ENCODE results near the gene CAPNS2. TPM values are rescaled to one million over a fixed set of nuclear protein-coding genes. Genes with fewer than 3 reads are reported as not detected.

Gene CAPNS2
- total and polyA plus RNA-seq, 2 of the 13 experiments (the other 11 are each of a cell fraction or from before 2014, with no cell fraction given) = 0.29 TPM; not detected in 1

- TF ChIP-seq ZNF318 (CRISPR knock-in tag; IDR thresholded peaks at IDR 0.05) (no peak), PHF21A (CRISPR knock-in tag; IDR thresholded peaks at IDR 0.05) (no peak), FOXJ3 (CRISPR knock-in tag; IDR thresholded peaks at IDR 0.05; ENCODE audit: borderline replicate concordance) (no peak)
These were observed 27.4 kb upstream of the CAPNS2 start (continued) for GRCh38 chr16:55539049-55539448.

GRCh38 chr16:55539488-55539887, 27.0 kb upstream of the CAPNS2 start:
- ATAC-seq (no peak), FAIRE-seq (no peak), DNase-seq (ENCODE audit: low spot score) (no peak)
- 74% methylated on average over 1 of the region's 1 CpG for WGBS (ENCODE audit: low lambda C conversion rate)
- no TSS peak for BruUV-seq (replicated peaks)
- Histone ChIP-seq H2AFZ (ENCODE audit: low read length) (no peak overlapping the region), H3K4me2 (ENCODE audit: low read depth, low read length) (no peak overlapping the region), H3K4me1 (ENCODE audit: insufficient read depth, low read length) (no peaks in the 10 kb centered on the region), H3K27me3 (ENCODE audit: control insufficient read depth in 1 of 2, insufficient read depth in 2 of 2, low read length in 2 of 2) (no peaks in the 10 kb centered on the region), H4K20me1 (ENCODE audit: insufficient read depth, low read length) (no peaks in the 10 kb centered on the region), H3K79me2 (ENCODE audit: insufficient read depth, low read length) (no peaks in the 10 kb centered on the region), H3K4me3 (replicated peaks in 1 of 3; ENCODE audit: insufficient read depth in 1 of 3, low read depth in 2 of 3, low read length in 3 of 3) (no peak overlapping the region), H3K9ac (ENCODE audit: insufficient read depth, low read depth, low read length) (no peak overlapping the region), H3K36me3 (replicated peaks in 1 of 2; ENCODE audit: control insufficient read depth in 1 of 2, insufficient read depth in 2 of 2, low read length in 2 of 2) (no peaks in the 10 kb centered on the region), H3K27ac (ENCODE audit: extremely low read length, insufficient read depth, low read length) (no peak overlapping the region), H3K9me3 (ENCODE audit: low read length) (no peaks in the 10 kb centered on the region)
- ChIA-PET CTCF (ENCODE audit: low intra/inter-chr PET ratio, low total read pairs) (interaction anchor here (8.1 kb wide), 1 partner anchor 74 kb away, joined by 130 read pairs; no protein-coding TSS in a partner anchor), POLR2A (no interaction called here)
- in situ Hi-C loops (cut with HindIII; ENCODE audit: extremely low pct_ligation_motif_present, low pct_unique_long_range_greater_than_20kb) (no loop called here), intact Hi-C loops (cut with micrococcal nuclease; ENCODE audit: unreplicated experiment) (no loop called here)
- TF ChIP-seq AFF4 (CRISPR knock-in tag; IDR thresholded peaks at IDR 0.05) (no peak), NAIF1 (CRISPR knock-in tag; IDR thresholded peaks at IDR 0.05; ENCODE audit: borderline replicate concordance) (no peak), ZNF512 (CRISPR knock-in tag; IDR thresholded peaks at IDR 0.05) (no peak)
